MM.1S (cell line): ENCODE results near the gene C1orf198.

ENCODE experiments used
- DNase-seq: peaks from one replicate; pipeline ENCODE4 v3.0.0-alpha.2; 2015
- H2AFZ ChIP-seq: fragments of 300-600 bp; sonication (generic); 2 replicates; pipeline ENCODE4 v1.6.0; 2016; ENCODE audit warnings: antibody characterized with exemption, low read length
- H3F3A ChIP-seq: fragments of 300-600 bp; sonication (generic); 2 replicates; pipeline ENCODE4 v1.6.1; 2016; ENCODE audit warnings: mild to moderate bottlenecking, antibody characterized with exemption, low read length, moderate library complexity, mixed read lengths; ENCODE audit not compliant: insufficient read depth
- H3K27ac ChIP-seq: fragments of 300-600 bp; sonication (generic); 2 replicates; pipeline ENCODE4 v1.5.1; 2016; ENCODE audit warnings: mild to moderate bottlenecking, low read length
- H3K27me3 ChIP-seq: fragments of 300-600 bp; sonication (generic); replicated peaks from 2 replicates; pipeline ENCODE4 v1.6.0; 2016; ENCODE audit warnings: low read length; ENCODE audit not compliant: insufficient read depth
- H3K36me3 ChIP-seq: fragments of 300-600 bp; sonication (generic); replicated peaks from 2 replicates; pipeline ENCODE4 v1.6.1; 2016; ENCODE audit warnings: mild to moderate bottlenecking, low read length, mixed read lengths; ENCODE audit not compliant: insufficient read depth
- H3K4me1 ChIP-seq: fragments of 300-600 bp; sonication (generic); 2 replicates; pipeline ENCODE4 v1.6.1; 2016; ENCODE audit warnings: low read length, mixed read lengths
- H3K4me2 ChIP-seq: fragments of 300-600 bp; sonication (generic); 2 replicates; pipeline ENCODE4 v1.6.0; 2016; ENCODE audit warnings: low read depth, low read length
- H3K4me3 ChIP-seq: fragments of 300-600 bp; sonication (generic); 2 replicates; pipeline ENCODE4 v1.5.1; 2016; ENCODE audit warnings: low read length, mixed read lengths
- H3K79me2 ChIP-seq: fragments of 300-600 bp; sonication (generic); 2 replicates; pipeline ENCODE4 v1.6.1; 2016; ENCODE audit warnings: mixed run types, low read length, mixed read lengths
- H3K9ac ChIP-seq: fragments of 300-600 bp; sonication (generic); 2 replicates; pipeline ENCODE4 v1.6.1; 2016; ENCODE audit warnings: low read length, mixed read lengths
- H3K9me2 ChIP-seq: fragments of 300-600 bp; sonication (generic); replicated peaks from 2 replicates; pipeline ENCODE4 v1.6.1; 2016; ENCODE audit warnings: mild to moderate bottlenecking, low read length, mixed read lengths; ENCODE audit not compliant: insufficient read depth
- H3K9me3 ChIP-seq: fragments of 300-600 bp; sonication (generic); replicated peaks from 2 replicates; pipeline ENCODE4 v1.6.1; 2016; ENCODE audit warnings: mild to moderate bottlenecking, low read length, mixed read lengths; ENCODE audit not compliant: insufficient read depth
- H4K20me1 ChIP-seq: fragments of 300-600 bp; sonication (generic); 2 replicates; pipeline ENCODE4 v1.6.1; 2016; ENCODE audit warnings: mild to moderate bottlenecking, low read length, moderate library complexity, mixed read lengths; ENCODE audit not compliant: insufficient read depth
- EZH2 ChIP-seq: fragments of 300-600 bp; sonication (generic); optimal IDR thresholded peaks from 2 replicates; pipeline ENCODE3; 2017; ENCODE audit warnings: low read depth, mild to moderate bottlenecking, antibody characterized with exemption, low read length, mixed read lengths
- EZH2phosphoT487 ChIP-seq: fragments of 300-600 bp; sonication (generic); IDR thresholded peaks from 2 replicates; pipeline ENCODE4 v1.6.1; 2018; ENCODE audit warnings: antibody characterized with exemption, low read length
- TF ChIP-seq, protein P1 (sequence below): fragments of 300-600 bp; sonication (generic); IDR thresholded peaks from 2 replicates; pipeline ENCODE4 v1.5.1; 2016; ENCODE audit warnings: antibody characterized with exemption, low read length, mixed read lengths

Gene C1orf198

GRCh38 chr1:230797942-230798365, 70.4 kb downstream of the C1orf198 start:
- Histone ChIP-seq H3K27ac (no peak overlapping the region), H3K79me2 (no peaks in the 10 kb centered on the region), H3K36me3 (no peaks in the 10 kb centered on the region), H3K27me3 (no peaks in the 10 kb centered on the region), H4K20me1 (no peaks in the 10 kb centered on the region), H3K9ac (no peak overlapping the region), H3F3A (no peaks in the 10 kb centered on the region), H3K9me3 (no peaks in the 10 kb centered on the region), H3K4me1 (no peaks in the 10 kb centered on the region), H3K9me2 (no peaks in the 10 kb centered on the region), H3K4me2 (no peak overlapping the region), H3K4me3 (no peak overlapping the region), H2AFZ (no peak overlapping the region)
- TF ChIP-seq EZH2phosphoT487 (no peak), EZH2 (no peak)
- TF ChIP-seq, protein P1, sequence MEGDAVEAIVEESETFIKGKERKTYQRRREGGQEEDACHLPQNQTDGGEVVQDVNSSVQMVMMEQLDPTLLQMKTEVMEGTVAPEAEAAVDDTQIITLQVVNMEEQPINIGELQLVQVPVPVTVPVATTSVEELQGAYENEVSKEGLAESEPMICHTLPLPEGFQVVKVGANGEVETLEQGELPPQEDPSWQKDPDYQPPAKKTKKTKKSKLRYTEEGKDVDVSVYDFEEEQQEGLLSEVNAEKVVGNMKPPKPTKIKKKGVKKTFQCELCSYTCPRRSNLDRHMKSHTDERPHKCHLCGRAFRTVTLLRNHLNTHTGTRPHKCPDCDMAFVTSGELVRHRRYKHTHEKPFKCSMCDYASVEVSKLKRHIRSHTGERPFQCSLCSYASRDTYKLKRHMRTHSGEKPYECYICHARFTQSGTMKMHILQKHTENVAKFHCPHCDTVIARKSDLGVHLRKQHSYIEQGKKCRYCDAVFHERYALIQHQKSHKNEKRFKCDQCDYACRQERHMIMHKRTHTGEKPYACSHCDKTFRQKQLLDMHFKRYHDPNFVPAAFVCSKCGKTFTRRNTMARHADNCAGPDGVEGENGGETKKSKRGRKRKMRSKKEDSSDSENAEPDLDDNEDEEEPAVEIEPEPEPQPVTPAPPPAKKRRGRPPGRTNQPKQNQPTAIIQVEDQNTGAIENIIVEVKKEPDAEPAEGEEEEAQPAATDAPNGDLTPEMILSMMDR: peak; percentile 29
- peak; percentile 30 for DNase-seq

GRCh38 chr1:230797376-230797920, 70.9 kb downstream of the C1orf198 start:
- TF ChIP-seq EZH2: no peak
- no peak for TF ChIP-seq EZH2phosphoT487
- TF ChIP-seq, protein P1: no peak
- no peaks in the 10 kb centered on the region for H3K27me3 ChIP-seq
- no peak overlapping the region for H3K9ac ChIP-seq
- H3K4me1 ChIP-seq: no peaks in the 10 kb centered on the region
- no peaks in the 10 kb centered on the region for H3K9me3 ChIP-seq
- H4K20me1 ChIP-seq: no peaks in the 10 kb centered on the region
- no peak overlapping the region for H3K4me2 ChIP-seq
- no peak for DNase-seq
- no peak overlapping the region for H3K27ac ChIP-seq
- no peaks in the 10 kb centered on the region for H3F3A ChIP-seq
- H2AFZ ChIP-seq: no peak overlapping the region
- no peaks in the 10 kb centered on the region for H3K79me2 ChIP-seq
- no peak overlapping the region for H3K4me3 ChIP-seq
- H3K9me2 ChIP-seq: no peaks in the 10 kb centered on the region
- no peaks in the 10 kb centered on the region for H3K36me3 ChIP-seq

DNA sequence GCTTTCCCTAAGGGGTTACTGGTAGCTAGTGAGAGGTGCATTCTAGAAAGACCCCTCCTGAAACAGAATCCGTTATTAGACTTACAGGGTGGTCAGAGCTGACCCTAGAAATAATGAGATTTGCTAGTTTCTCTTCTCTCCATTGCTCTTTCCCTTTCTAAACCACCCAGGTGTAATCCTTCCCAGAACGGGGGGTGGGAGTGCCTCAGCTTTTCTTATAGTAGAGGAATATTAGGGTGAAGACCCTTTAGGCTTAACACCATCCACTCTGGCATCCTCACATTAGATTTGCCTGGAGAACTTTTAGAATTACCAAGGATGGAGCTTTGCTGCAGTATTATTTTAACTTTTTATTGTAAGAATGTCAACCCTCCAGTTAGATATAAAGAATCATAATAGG, 71.7 kb downstream of the C1orf198 start:
- Histone ChIP-seq H3F3A (no peaks in the 10 kb centered on the region), H4K20me1 (no peaks in the 10 kb centered on the region), H3K4me3 (no peak overlapping the region), H3K36me3 (no peaks in the 10 kb centered on the region), H3K9me3 (no peaks in the 10 kb centered on the region), H2AFZ (no peak overlapping the region), H3K9me2 (no peaks in the 10 kb centered on the region), H3K4me1 (no peaks in the 10 kb centered on the region), H3K4me2 (no peak overlapping the region), H3K79me2 (no peaks in the 10 kb centered on the region), H3K27ac (no peak overlapping the region), H3K27me3 (no peaks in the 10 kb centered on the region), H3K9ac (no peak overlapping the region)
- no peak for DNase-seq
- TF ChIP-seq, protein P1: no peak
- TF ChIP-seq EZH2: no peak
- no peak for TF ChIP-seq EZH2phosphoT487
